ENCODE results near the gene CCNB2. TPM values are rescaled to one million over a fixed set of nuclear protein-coding genes. Genes with fewer than 3 reads are reported as not detected.

CCNB2 gene
- total RNA-seq, 1 experiment from 2014 or later = 67.6 TPM

DNA sequence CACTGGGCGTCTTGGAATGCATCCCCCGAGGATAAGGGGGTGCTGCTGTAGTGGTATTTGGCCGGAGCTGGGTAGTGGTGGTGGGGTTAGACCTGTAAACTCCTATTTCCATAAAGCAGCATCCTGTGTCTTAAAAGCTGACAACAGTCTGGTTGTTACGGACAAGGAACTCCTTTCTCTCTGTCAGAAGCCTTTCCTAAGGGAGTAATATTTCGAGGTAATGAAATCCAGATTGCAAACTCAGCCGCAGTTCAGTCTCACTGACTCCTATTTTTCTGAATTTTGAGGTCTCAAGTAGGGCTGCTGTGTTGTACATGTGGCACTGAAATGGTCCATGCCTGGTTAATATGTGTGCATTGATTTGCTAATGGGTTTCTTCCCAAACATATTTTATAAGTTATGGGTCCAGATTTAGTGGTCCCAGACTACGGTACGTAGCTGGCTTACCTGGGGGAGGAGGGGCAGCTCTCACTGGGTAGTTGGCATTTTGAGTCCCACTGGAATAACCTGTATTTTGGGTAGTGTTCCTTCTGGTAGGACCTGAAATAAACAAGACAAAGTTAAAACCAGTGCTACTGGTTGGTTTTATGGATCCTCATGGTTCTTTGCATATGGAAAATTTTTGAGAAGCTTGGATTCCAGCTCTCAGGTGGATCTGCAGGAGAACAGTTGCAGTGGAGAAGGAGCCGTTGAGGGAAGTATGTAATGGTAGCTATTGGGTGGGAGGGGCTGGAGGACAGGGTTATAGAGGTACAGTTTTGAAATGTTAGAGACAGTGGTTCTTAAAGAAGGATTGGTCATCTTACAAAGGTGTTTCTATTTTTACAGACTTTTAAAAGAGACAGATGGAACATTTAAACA lies 53.1 kb downstream of the CCNB2 start:
- intact Hi-C loops (cut with micrococcal nuclease; ENCODE audit: unreplicated experiment) (no loop called here), in situ Hi-C loops (cut with HindIII; ENCODE audit: low pct_unique_long_range_greater_than_20kb, low sequenced_read_pairs) (no loop called here)
- Histone ChIP-seq H3K4me1 (ENCODE audit: control insufficient read depth, insufficient read depth, low read length) (no peaks in the 10 kb centered on the region), H3K27ac (ENCODE audit: low read length) (no peak overlapping the region), H3K36me3 (ENCODE audit: control insufficient read depth, insufficient read depth, low read length) (no peaks in the 10 kb centered on the region; the same call in 1 of the 2 replicates), H3K4me3 (ENCODE audit: low read depth in 2 of 2, low read length in 2 of 2) (no peak overlapping the region), H3K27me3 (ENCODE audit: control insufficient read depth, insufficient read depth, low read length) (no peaks in the 10 kb centered on the region), H3K9me3 (ENCODE audit: control insufficient read depth, insufficient read depth, low read depth, low read length) (no peaks in the 10 kb centered on the region)
- CTCF ChIA-PET = no interaction called here
- DNase-seq (ENCODE audit: low read depth, low spot score) (no peak), ATAC-seq (no peak)
- POLR2A ChIA-PET = no interaction called here
- TF ChIP-seq SIN3A (IDR thresholded peaks at IDR 0.05; ENCODE audit: borderline replicate concordance, insufficient read depth, low read depth, low read length) (no peak), TCF7L2 (IDR thresholded peaks at IDR 0.05; ENCODE audit: low read depth, low read length) (no peak), POLR2AphosphoS5 (IDR thresholded peaks at IDR 0.05; ENCODE audit: low read depth, low read length) (no peak)
- TF ChIP-seq, protein P1, sequence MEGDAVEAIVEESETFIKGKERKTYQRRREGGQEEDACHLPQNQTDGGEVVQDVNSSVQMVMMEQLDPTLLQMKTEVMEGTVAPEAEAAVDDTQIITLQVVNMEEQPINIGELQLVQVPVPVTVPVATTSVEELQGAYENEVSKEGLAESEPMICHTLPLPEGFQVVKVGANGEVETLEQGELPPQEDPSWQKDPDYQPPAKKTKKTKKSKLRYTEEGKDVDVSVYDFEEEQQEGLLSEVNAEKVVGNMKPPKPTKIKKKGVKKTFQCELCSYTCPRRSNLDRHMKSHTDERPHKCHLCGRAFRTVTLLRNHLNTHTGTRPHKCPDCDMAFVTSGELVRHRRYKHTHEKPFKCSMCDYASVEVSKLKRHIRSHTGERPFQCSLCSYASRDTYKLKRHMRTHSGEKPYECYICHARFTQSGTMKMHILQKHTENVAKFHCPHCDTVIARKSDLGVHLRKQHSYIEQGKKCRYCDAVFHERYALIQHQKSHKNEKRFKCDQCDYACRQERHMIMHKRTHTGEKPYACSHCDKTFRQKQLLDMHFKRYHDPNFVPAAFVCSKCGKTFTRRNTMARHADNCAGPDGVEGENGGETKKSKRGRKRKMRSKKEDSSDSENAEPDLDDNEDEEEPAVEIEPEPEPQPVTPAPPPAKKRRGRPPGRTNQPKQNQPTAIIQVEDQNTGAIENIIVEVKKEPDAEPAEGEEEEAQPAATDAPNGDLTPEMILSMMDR (IDR thresholded peaks at IDR 0.05) = no peak
- TF ChIP-seq, protein P2, sequence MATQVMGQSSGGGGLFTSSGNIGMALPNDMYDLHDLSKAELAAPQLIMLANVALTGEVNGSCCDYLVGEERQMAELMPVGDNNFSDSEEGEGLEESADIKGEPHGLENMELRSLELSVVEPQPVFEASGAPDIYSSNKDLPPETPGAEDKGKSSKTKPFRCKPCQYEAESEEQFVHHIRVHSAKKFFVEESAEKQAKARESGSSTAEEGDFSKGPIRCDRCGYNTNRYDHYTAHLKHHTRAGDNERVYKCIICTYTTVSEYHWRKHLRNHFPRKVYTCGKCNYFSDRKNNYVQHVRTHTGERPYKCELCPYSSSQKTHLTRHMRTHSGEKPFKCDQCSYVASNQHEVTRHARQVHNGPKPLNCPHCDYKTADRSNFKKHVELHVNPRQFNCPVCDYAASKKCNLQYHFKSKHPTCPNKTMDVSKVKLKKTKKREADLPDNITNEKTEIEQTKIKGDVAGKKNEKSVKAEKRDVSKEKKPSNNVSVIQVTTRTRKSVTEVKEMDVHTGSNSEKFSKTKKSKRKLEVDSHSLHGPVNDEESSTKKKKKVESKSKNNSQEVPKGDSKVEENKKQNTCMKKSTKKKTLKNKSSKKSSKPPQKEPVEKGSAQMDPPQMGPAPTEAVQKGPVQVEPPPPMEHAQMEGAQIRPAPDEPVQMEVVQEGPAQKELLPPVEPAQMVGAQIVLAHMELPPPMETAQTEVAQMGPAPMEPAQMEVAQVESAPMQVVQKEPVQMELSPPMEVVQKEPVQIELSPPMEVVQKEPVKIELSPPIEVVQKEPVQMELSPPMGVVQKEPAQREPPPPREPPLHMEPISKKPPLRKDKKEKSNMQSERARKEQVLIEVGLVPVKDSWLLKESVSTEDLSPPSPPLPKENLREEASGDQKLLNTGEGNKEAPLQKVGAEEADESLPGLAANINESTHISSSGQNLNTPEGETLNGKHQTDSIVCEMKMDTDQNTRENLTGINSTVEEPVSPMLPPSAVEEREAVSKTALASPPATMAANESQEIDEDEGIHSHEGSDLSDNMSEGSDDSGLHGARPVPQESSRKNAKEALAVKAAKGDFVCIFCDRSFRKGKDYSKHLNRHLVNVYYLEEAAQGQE (IDR thresholded peaks at IDR 0.05; ENCODE audit: insufficient read depth in 1 of 2, low read depth in 2 of 2, low read length in 1 of 2) = no peak
- BruUV-seq (replicated peaks) = no TSS peak

DNA sequence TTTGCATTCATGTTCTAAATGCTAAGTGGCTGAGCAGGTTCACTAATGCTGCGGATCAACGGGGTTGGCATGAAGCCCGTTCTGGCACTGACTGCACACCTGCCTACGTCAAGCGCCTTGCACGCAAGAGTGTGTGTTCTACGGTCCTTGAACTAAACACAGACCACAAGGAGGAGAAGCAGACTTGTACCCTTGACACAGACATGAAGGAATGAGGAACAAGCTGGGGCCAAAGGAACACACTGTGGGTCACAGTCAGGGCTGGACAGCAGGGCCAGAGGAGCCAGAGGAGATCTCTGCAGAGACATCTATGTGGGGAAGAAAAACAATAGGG lies 53.7 kb downstream of the CCNB2 start:
- Histone ChIP-seq H3K4me3 (ENCODE audit: low read depth in 2 of 2, low read length in 2 of 2) (no peak overlapping the region), H3K27me3 (ENCODE audit: control insufficient read depth, insufficient read depth, low read length) (no peaks in the 10 kb centered on the region), H3K36me3 (ENCODE audit: control insufficient read depth, insufficient read depth, low read length) (no peaks in the 10 kb centered on the region; the same call in 1 of the 2 replicates), H3K9me3 (ENCODE audit: control insufficient read depth, insufficient read depth, low read depth, low read length) (no peaks in the 10 kb centered on the region), H3K4me1 (ENCODE audit: control insufficient read depth, insufficient read depth, low read length) (no peaks in the 10 kb centered on the region), H3K27ac (ENCODE audit: low read length) (no peak overlapping the region)
- DNase-seq (ENCODE audit: low read depth, low spot score) (no peak), ATAC-seq (no peak)
- in situ Hi-C loops (cut with HindIII; ENCODE audit: low pct_unique_long_range_greater_than_20kb, low sequenced_read_pairs) (no loop called here), intact Hi-C loops (cut with micrococcal nuclease; ENCODE audit: unreplicated experiment) (no loop called here)
- ChIA-PET POLR2A (no interaction called here), CTCF (no interaction called here)
- BruUV-seq (replicated peaks) = no TSS peak
- TF ChIP-seq, protein P2 (IDR thresholded peaks at IDR 0.05; ENCODE audit: insufficient read depth in 1 of 2, low read depth in 2 of 2, low read length in 1 of 2) = no peak
- TF ChIP-seq TCF7L2 (IDR thresholded peaks at IDR 0.05; ENCODE audit: low read depth, low read length) (no peak), SIN3A (IDR thresholded peaks at IDR 0.05; ENCODE audit: borderline replicate concordance, insufficient read depth, low read depth, low read length) (no peak), POLR2AphosphoS5 (IDR thresholded peaks at IDR 0.05; ENCODE audit: low read depth, low read length) (no peak)
- TF ChIP-seq, protein P1 (IDR thresholded peaks at IDR 0.05) = no peak
